ENCODE data around the gene SCAF11.
"Not testable (repeated sequence)": the region's sequence is repeated elsewhere in the genome, so short reads cannot be mapped to it uniquely, and the experiment has no call there.

The SCAF11 gene, protein sequence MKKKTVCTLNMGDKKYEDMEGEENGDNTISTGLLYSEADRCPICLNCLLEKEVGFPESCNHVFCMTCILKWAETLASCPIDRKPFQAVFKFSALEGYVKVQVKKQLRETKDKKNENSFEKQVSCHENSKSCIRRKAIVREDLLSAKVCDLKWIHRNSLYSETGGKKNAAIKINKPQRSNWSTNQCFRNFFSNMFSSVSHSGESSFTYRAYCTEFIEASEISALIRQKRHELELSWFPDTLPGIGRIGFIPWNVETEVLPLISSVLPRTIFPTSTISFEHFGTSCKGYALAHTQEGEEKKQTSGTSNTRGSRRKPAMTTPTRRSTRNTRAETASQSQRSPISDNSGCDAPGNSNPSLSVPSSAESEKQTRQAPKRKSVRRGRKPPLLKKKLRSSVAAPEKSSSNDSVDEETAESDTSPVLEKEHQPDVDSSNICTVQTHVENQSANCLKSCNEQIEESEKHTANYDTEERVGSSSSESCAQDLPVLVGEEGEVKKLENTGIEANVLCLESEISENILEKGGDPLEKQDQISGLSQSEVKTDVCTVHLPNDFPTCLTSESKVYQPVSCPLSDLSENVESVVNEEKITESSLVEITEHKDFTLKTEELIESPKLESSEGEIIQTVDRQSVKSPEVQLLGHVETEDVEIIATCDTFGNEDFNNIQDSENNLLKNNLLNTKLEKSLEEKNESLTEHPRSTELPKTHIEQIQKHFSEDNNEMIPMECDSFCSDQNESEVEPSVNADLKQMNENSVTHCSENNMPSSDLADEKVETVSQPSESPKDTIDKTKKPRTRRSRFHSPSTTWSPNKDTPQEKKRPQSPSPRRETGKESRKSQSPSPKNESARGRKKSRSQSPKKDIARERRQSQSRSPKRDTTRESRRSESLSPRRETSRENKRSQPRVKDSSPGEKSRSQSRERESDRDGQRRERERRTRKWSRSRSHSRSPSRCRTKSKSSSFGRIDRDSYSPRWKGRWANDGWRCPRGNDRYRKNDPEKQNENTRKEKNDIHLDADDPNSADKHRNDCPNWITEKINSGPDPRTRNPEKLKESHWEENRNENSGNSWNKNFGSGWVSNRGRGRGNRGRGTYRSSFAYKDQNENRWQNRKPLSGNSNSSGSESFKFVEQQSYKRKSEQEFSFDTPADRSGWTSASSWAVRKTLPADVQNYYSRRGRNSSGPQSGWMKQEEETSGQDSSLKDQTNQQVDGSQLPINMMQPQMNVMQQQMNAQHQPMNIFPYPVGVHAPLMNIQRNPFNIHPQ (N-terminal part only)

DNA sequence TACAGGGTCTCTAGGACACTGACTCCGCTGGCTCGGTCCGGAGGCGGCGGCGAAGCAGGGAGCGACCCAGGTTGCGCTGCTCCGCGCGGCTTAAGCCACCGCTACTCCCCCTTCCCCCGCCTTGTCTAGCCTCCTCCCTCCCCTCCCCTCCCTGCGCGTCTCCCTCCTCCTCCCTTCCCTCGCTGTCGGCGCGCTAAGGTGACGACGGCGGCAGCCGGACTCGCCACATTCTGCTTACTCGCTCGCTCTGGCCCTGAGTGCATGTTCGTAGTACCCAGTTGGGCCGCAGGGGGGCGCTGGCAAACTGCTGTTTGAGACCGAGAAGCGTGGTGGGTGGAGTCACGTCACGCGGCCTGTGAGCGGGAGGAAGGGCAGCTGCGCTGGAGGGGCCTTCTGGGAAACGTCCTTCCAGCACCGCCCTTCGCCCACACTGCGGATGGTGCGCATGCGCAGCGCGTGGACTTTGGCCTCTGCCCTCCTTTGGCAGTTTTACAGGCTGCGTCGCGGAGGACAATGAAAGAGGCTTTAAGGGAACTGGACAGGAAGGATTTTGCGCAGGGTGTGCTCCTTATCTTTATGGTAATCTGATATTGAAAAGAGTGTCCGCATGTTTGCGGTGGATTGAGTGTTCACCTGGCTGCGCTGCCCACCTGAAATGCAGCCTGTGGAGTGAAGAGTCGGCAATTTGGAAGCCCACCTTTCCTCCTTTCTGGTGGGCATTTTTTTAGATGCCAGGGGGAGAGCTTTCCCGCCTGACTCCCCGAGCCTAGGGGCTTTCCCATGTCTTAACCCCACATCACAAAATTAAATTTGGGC is at the start of gene SCAF11:
SCAF11 (minus strand) TSS at position 107 of the 816 bp plus-strand sequence. CDS start 26,407 bp downstream, outside the sequence.
- DNase-seq = peak; percentile 95

DNA sequence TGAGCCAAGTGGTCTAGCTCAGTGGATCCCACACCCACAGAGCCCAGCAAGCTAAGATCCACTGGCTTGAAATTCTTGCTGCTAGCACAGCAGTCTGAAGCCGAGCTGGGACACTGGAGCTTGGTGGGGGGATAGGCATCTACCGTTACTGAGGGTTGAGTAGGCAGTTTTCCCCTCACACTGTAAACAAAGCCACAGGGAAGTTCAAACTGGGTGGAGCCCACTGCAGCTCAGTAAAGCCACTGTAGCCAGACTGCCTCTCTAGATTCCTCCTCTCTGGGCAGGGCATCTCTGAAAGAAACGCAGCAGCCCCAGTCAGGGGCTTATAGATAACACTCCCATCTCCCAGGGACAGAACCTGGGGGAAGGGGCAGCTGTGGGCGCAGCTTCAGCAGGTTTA is 46.7 kb upstream of the SCAF11 start:
- DNase-seq = not testable (repeated sequence)

DNA sequence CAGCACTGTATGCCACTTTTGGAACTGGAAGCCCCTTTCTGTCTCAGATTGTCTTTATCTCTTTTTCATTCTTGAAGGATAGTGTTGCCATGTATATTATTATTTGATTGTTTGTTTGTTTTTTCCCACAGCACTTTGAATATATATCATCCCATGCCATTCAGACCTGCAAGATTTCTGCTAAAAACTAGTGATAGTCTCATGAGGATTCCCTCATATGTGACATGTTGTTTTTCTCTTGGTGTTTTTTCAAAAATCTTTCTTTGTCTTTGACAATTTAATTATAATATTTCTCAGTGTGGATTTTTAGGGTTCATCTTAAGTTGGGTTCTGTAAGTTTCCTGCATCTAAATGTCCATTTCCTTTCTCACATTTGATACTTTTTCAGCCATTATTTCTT is 36.8 kb upstream of the SCAF11 start:
- no peak for DNase-seq

DNA sequence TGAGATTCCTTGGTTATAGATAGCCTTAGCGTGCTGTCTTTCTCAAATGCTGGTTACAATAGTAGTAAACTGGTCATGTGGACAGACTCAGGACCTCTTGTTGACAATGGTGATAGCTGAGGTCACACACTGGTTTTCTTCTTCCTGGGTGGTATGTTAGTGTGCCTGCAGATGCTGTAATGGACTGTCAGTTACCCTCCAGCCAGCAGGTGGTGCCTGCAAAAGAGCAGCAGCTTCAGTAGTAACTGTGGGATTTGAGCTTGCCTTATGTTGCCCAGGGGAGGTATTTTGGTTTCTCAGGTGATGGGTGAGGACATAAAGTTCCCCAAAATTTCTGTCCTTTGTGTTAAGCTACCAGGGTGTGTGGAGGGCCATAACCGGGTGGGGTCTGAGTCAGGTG is 33.7 kb upstream of the SCAF11 start:
- no peak for DNase-seq

DNA sequence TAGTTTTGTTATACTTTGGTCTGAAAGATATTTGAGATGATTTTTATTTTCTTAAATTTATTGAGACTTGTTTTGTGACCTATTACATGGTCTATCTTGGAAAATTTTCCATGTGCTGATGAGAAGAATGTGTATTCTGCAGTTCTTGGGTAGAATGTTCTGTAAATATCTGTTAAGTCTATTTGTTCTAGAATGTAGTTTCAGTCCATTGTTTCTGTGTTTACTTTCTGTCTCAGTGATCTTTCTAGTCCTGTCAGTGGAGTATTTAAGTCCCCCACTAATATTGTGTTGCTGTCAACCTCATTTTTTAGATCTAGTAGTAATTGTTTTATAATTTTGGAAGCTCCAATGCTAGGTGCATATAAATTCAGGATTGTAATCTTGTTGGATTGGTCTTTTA is 30.4 kb upstream of the SCAF11 start:
- no peak for DNase-seq

DNA sequence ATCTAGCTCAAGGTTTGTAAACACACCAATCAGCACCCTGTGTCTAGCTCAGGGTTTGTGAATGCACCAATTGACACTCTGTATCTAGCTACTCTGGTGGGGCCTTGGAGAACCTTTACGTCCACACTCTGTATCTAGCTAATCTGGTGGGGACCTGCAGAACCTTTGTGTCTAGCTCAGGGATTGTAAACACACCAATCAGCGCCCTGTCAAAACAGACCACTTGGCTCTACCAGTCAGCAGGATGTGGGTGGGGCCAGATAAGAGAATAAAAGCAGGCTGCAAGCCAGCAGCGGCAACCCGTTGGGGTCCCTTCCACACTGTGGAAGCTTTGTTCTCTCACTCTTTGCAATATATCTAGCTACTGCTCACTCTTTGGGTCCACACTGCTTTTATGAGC is 28.3 kb upstream of the SCAF11 start:
- DNase-seq = not testable (repeated sequence)

DNA sequence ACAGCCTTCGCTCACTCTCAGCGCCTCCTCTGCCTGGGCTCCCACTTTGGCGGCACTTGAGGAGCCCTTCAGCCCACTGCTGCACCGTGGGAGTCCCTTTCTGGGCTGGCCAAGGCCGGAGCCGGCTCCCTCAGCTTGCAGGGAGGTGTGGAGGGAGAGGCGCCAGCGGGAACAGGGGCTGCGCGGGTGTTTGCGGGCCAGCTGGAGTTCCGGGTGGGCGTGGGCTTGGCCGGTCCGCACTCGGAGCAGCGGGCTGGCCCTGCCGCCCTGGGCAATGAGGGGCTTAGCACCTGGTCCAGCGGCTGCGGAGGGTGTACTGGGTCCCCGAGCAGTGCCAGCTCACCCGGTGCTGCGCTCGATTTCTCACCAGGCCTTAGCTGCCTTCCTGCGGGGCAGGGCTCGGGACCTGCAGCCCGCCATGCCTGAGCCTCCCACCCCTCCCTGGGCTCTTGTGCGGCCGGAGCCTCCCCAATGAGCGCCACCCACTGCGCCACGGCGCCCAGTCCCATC is 27.5 kb upstream of the SCAF11 start:
- DNase-seq = not testable (repeated sequence)

DNA sequence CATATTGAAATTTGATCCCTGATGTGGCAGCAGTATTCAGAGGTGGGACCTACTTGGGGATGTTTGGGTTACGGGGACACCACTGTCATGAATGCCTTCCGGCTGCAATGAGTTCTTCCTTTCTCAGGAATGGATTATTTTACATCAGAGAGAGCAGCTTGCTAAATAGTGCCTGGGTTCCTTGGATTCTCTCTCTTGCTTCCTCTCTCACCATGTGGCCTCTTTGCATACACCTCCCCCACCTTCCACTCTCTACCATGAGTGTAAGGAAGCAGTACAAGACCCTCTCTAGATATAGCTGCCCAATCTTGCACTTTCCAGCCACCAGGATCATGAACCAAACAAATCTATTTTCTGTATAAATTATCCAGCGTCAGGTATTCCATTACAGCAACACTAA is 15.4 kb upstream of the SCAF11 start:
- no peak for DNase-seq

DNA sequence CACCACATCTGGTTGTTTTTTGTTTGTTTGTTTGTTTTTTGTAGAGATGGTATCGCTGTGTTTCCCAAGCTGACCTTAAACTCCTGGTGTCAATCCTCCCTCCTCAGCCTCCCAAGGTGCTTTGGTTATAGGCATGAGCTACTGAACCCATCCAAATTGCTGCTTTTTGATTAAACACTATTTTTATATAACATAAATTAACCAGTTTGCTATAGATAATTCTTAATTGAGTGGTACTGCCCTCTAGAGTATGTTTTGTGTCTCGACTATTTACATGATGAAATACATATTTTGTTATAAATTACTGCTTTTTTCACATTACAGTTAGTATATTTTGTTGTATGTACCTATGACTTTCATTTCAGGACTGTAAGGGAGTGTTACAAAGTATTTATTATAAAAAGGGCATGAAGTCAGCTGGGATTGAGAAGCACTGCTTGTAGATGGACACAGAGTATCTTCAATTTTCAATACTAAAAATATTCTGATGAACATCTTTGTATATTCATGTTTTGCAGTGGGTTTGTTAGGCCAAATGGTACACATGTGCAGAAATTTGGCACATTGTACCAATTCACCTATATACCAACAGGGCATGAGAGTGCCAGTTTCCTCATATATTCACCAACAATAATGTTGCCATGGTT is 14.9 kb upstream of the SCAF11 start:
- DNase-seq = no peak

DNA sequence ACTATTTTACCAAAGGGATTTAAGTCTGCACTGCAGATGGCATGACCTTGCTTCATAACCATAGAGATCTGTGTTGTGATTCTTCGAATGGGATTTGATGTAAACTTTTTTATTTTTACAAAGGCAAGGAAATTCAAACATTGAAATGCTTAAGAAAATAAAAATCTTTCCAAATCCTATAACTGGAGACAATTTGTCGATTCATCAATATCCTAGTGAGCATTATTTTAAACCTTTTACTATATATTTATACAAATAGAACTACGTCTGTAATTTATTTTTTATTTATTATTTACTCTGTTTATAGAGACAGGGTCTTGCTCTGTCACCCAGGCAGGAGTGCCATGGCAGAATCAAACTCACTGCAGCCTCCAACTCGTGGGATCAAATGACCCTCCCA is 14.3 kb upstream of the SCAF11 start:
- no peak for DNase-seq

DNA sequence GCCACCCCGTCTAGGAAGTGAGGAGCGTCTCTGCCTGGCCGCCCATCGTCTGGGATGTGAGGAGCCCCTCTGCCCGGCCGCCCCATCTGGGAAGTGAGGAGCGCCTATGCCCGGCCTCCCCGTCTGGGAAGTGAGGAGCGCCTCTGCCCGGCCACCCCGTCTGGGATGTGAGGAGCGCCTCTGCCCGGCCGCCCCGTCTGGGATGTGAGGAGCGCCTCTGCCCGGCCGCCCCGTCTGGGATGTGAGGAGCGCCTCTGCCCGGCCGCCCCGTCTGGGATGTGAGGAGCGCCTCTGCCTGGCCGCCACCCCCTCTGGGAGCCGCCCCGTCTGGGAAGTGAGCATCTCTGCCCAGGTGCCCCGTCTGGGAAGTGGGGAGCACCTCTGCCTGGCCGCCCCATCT is 9.7 kb upstream of the SCAF11 start:
- not testable (repeated sequence) for DNase-seq

DNA sequence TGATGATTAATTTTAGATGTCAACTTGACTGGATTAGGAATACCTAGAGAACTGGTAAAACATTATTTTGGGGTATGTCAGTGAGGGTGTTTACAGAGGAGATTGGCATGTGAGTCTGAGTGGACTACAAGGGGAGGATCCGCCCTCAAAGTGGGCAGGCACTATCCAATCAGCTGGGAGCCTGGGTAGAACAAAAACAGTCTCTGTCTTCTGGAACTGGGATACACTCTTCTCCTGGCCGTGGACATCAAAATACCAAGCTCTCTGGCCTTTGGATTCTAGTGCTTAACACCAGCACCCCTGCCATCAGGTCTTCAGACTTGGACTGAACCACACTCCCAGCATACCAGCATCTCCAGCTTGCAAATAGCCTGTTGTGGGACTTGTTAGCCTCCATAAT is 4.4 kb upstream of the SCAF11 start:
- DNase-seq = no peak

DNA sequence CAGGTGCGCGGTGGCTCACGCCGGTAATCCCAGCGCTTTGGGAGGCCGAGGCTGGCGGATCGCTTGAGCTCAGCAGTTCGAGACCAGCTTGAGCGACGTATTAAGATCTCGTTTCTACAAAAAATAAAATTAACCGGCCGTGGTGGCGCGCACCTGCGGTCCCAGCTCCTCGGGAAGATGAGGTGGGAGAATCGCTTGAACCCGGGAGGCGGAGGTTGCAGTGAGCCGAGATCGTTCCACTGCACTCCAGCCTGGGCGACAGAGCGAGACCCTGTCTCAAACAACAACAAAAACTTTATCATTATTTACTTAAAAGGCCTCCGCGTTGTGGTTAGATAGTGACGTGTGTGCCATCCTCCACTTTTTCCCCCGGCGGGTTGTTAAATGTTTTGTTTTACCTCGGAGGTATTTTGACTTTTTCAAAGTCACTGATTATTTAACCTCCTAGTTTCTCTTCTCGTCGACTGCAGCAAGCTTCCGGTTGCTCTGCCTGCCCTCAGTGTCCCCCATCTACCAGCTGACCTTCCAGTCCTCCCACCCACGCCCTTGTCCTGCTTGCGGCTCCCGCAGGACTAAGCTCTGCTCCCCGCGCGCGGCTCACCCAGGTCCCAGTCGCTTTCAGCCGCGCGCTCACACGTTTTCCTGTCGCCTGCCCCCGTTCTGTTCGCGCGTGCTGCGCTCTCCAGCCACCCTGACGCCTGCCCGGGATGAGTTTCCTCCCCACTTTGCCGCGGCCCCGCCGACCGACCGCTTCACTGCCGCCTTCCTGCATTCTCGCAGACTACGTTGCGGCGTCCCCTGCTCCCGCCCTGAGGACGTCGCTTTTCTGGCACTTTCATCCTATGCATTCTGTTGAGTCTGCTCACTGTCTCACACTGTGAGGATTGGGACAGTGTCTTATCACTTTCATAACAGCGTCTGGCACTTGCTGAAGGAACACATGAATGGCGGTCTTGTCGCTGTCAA is 1.2 kb upstream of the SCAF11 start:
- DNase-seq = peak; percentile 85

DNA sequence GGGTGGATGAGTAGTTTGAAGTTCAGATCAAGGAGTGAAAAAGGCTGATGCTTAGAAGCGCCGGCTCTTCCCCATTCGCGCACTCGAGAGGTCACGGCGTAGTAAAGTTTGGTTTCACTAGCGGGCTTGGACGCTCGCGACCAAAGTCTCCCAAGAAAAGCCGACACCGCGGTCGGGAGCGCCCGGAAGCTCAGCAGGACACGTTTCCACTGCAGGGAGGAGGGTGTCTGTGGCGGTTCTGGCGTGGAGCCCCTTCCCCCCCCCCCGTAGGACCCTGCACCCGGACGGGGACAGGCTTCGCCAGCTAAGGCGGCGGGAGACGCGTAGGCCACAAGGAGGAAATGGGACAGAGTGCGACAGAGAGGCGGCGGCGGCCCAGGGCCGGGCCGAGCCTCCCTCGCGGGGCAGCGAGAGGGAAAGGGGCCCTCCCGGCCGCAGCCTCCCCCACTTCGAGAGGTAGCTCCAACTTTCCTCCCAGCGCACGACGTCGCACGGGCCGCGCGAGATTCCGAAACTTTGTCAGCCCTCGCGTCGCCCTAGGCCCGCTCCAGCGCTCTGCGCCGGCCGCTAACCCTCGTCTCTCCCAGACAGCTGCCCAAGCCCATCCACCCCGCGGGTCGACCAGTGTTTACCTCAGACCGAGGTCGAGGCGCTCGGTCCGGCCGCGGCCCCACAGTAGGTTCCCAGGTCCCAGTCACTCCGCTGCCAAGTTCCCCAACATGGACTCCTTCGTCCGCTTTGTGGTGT is 480 bp downstream of the SCAF11 start:
- DNase-seq = peak; percentile 55

DNA sequence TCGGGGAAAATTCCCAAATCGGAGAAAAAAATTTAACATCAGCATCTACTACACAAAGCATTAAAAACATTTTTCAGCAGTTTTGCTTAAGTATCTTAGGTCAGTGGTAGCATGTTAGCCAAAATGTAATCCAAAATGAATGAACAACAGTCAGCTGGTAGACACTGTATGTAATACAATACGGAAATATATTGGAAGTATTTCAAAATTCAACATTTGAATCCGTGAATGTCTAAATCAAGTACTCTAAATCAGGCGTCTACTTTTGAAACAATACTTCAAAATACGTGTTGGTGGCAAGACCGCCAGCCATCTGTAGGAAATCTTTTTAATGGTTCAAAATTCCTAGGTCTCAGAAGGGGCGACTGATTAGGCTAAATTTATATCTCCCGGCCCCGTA is 1.1 kb downstream of the SCAF11 start:
- no peak for DNase-seq

DNA sequence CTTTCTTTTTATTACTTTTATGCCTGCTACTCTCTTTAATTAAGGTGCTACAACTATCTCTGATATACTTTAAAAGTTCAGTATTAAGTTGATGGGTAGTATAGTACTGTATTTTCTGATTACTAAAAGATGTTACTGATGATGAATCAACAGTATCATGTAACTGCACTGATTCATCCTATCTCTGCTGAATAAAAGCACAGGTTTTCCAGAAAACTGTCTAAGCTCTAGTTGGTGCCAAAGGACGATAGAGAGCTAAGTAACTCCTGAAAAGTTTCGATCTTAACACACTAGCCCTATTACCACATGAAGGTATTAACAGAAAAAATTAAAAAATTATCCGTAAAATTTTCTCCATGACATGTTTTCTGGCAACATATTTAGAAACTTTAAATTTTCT is 2.1 kb downstream of the SCAF11 start:
- no peak for DNase-seq

DNA sequence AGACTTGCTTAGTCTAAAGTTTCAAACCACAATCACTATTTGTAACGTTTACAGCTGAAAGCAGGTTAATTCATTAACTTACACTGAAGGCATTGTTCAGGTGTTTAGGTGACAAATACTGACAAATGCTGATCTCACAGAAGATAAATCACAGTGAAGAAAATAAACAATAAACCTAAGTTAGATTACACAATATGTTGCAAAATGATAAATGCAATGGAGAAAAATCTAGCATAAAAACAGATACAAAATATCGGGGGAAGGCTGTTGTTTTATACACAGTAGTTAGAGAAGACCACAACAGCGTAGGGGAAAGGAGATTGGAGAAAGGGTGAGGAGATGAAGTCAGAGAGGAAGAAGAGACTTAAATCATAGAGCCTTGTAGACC is 3.0 kb downstream of the SCAF11 start:
- no peak for DNase-seq

DNA sequence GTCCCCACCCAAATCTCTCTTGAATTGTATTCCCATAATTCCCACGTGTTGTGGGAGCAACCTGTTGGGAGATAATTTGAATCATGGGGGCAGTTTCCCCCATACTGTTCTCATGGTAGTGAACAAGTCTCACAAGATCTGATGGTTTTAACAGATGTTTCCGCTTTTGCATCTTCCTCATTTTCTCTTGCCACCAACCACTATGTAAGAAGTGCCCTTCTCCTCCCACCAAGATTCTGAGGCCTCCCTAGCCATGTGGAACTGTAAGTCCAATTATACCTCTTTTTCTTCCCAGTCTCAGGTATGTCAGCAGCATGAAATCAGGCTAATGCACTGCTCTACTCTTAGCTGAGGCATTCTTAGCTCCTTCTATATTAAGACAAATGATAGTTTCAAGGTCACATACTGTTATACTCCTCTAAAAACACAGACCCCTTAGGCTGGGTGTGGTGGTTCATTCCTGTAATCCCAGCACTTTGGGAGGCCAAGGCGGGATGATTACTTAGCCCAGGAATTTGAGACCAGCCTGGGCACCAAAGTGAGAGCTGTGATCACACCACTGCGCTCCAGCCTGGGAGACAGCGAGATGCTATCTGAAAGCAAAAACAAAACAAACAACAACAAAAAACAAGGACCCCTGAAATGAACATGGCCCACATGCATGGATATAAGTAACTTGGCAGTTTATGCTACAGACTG is 3.6 kb downstream of the SCAF11 start:
- no peak for DNase-seq

Data from NCI-H187 treated with DMSO at 0.1 percent for 48 hours (cell line).